Mucosa of gallbladder (tissue), 1 donor: ENCODE results near the gene P4HTM. TPM values are rescaled to one million over a fixed set of nuclear protein-coding genes. Genes with fewer than 3 reads are reported as not detected.

ENCODE experiments used
- DNase-seq: peaks from one replicate; pipeline ENCODE4 v3.0.0-alpha.2; 2020; ENCODE audit warnings: low spot score
- total RNA-seq: library from RNA; stranded (reverse); gene quantifications from one replicate; pipeline ENCODE4 v1.2.1, GENCODE V29; 2021
- donor health status: DM: no; HTN: no; CAD: no.

The P4HTM gene, protein sequence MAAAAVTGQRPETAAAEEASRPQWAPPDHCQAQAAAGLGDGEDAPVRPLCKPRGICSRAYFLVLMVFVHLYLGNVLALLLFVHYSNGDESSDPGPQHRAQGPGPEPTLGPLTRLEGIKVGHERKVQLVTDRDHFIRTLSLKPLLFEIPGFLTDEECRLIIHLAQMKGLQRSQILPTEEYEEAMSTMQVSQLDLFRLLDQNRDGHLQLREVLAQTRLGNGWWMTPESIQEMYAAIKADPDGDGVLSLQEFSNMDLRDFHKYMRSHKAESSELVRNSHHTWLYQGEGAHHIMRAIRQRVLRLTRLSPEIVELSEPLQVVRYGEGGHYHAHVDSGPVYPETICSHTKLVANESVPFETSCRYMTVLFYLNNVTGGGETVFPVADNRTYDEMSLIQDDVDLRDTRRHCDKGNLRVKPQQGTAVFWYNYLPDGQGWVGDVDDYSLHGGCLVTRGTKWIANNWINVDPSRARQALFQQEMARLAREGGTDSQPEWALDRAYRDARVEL
- 104 TPM for total RNA-seq

DNA sequence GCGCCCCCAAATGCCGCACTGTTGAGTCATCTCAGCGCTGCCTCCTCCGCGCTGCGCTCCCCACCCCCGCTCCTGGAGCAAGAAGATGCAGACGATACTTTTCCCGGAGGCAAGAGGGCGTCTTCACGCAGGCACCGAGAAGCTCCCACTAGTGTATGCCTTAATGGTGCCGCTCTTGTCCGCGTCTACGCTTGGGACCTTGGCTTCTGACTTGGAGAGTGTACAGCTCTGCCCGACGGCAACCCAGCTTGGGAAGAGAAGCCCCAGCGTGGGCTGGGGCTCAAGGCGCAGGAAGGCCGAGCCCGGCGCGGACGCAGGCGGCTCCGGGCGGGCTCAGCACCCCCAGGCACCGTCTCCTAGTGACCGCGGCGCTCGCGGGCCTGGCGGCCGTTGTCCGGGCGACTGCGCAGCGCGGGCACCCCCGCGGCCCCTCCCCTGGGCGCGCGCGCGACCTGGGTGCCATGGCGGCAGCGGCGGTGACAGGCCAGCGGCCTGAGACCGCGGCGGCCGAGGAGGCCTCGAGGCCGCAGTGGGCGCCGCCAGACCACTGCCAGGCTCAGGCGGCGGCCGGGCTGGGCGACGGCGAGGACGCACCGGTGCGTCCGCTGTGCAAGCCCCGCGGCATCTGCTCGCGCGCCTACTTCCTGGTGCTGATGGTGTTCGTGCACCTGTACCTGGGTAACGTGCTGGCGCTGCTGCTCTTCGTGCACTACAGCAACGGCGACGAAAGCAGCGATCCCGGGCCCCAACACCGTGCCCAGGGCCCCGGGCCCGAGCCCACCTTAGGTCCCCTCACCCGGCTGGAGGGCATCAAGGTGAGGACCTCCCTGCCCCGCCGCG lies at the start of gene P4HTM:
TSS of gene P4HTM (plus strand) at position 446 of the 840 bp plus-strand sequence. CDS start at position 462, 16 bp downstream.
- peak; percentile 90 for DNase-seq

DNA sequence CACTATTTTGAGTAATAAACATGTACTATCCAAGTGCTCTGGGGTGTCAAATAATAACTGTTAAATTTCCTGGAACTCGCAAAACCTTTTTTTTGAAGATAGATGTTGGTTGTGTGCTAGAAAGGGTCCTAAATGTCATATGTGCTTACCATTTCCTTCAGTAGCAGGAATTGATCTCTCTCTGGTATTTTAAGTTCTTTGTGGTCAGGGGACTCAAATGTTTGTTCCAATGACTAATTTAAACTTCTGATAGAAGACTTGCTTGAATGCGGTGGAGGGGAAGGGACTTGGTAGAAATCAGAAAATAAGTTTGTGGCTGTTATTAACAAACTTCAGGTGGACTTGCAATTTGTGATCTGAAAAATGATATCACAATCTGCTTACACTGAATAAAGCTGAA lies 44.6 kb upstream of the P4HTM start:
- DNase-seq = no peak

DNA sequence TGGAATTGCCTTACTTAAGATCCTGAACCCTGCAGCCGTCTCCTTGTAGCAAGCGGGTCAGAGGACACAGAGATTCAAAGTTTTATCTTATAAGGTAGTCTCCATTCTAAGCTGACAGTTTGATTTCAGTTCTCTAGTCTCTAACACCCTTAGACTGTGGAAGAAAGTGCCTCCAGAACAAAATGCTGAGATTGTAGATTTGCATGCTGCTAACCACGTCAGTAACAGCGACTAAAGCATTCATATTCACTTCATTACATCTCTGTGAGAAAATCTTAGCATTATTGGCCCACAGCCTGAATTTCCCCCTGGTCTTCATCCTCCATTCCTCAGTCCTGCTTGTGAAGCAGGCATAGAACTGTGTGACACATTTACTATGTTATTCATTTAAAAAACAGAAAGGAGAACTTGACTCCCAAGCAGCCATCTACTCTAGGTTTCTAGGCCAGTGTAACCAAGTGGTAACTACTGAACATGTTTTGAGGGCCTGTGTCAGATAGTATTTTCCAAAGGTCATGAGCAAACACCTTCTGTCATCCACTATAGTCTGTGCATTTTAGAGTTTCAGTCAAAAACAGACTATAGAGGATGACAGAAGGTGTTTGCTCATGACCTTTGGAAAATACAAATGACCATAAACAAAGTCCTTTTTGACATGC lies 44.0 kb upstream of the P4HTM start:
- no peak for DNase-seq

DNA sequence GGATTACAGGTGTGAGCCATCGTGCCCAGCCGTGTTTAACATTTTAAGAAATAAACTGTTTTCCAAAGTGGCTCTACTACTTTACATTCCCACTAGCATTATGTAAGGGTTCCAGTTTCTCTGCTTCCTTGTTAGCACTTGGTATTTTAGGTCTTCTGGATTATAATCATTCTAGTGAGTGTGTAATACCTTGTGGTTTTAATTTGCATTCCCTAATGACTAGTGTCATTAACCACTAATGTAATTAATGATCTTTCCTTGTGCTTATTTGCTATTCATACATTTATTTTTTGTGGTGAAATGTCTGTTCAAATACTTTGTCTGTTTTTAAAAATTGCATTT lies 40.7 kb upstream of the P4HTM start:
- no peak for DNase-seq

DNA sequence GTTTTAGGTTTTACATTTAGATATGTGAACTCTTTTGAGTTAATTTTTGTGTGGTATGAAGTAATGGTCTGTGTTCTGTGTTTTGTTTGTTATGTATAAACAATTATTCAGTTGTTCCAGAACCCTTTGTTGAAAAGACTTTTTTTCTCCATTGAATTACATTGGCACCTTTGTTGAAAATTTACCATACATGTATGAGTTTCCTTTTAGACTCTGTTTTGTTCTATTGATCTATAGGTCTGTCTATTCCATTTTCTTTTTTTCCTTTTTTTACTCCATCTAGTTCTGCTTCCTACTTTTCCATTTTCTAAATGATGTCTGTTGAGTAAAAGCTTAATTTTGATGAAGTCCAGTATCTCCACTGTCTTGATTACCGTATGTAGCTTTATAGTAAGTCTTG lies 40.0 kb upstream of the P4HTM start:
- no peak for DNase-seq

DNA sequence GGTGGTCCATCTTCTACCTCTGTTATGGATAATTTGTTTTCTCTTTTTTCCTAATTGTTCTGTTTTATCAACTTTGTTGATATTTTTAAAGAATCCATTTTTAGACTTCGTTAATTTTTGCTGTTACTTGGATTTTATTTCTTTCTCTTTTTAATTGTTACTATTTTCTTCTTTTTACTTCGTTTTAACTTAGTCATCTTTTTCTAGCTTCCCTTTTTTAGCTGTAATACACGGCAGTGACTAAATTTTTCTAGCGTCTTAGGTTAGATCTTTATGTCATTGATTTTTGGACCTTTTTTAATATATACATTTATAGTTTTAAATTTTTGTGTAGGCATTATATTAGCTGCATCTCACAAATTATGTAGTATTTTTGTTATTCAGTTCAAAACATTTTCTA lies 38.3 kb upstream of the P4HTM start:
- no peak for DNase-seq

DNA sequence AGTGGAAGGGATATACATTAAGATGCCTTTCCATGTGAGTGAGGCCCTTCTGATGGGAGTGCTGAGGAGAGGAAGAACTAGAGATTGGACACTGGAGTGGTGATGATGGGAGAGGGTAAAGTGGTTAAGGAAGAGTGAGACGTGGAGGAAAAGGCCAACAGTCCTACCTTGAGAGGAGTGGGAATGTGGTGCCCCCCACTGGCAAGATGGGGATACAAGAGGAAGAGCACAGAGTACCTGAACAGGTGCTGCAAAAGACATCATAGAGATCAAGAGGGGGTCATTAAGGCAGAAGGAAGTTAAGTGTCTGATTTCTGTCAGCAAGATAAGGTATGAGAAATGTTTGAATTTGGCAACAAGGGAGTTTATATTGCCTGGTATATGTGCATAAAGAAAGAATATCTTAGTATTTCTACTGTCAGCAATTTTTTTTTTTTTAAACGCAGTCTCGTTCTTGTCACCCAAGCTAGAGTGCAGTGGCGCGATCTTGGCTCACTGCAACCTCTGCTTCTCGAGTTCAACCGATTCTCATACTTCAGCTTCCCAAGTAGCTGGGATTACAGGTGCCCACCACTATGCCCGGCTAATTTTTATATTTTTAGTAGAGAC lies 37.4 kb upstream of the P4HTM start:
- peak; percentile 14 for DNase-seq

DNA sequence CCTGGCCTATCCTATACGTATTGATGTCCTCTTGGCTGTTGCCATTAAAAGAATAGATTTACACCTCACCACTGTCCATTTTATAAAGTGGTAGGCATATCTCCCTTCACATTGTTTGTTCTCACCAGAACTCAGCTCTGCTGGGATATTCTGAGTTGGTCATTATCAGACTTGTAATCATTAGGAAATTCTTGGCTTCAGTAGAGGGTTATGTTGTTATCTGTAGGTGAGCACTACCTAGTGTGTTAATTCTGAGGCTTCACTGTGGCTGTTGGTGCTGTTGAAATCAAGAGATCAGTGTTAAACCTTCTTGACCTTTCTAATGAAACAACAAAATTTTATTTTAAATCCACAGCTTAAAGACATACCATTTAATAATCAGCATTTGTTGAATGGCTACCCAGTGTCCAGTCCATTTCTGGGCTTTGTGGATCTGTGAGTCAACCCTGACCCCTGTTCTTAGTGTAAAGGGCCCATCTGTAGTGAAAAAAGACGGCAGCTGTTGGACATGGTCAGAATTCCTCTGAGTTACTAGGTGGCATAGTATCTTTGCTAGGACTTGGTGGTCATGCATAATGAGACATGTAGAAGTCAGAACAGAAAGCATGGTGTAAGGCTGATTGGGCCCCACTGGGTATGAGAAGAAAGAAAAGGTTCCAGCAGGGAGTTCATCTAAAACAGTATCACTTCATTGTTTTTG lies 32.9 kb upstream of the P4HTM start:
- no peak for DNase-seq

DNA sequence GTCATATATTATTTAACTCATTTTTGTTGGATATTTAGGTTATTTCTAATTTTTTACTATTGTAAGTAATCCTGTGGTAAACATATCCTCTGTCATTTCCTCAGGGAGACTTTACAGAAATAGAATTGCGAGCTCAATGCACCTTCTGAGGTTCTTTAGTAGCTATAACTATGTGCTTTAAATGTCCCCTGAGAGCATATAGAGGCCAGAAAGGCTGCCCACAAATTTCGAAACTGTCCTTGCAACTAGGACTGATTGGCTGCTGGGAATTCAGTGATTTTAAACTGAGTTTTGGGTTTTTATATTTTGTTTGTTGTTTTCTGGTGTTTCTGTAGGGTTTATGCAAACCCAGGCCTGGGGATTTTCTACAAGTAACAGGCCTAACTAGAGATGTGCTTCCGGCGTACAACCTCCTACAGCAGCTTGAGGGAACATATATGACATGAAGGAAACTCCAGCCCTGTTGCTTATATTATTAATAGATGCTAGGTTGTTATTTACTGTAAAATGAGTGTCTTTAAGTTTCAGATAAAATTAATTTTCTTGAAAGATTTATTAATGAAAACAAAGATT lies 29.1 kb upstream of the P4HTM start:
- DNase-seq = no peak

DNA sequence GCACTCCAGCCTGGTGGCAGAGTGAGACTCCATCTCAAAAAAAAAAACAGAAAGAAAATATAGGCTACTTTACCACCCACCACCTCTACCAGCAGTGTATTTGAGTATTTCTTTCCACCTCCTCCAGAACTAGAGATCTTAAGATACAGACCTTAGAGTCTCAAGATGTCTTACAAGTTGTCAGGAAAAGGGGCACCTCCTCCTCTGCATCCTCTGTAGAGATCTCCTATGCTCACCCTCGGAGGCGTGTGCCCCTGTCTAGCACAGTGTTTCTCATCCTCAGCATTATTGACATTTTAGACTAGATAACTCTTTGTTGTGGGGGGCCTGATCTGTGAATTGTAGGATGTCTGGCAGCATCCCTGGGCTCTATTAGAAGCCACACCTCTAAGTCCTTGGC lies 27.7 kb upstream of the P4HTM start:
- no peak for DNase-seq

DNA sequence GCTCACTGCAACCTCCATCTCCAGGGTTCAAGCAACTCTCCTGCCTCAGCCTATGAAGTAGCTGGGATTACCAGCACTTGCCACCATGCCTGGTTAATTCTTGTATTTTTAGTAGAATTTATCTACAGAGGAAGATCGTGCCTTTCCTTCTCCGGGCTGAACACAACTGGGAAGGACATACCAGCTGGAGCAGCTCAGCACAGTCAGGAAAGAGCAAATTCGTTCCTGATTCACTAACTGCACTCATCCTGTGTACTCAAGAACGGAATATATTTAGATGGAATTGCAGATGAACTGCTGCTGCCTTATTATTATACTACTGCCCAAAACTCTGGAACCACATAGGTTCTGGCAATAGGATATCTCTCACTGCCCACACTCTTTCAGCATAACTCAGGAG lies 27.1 kb upstream of the P4HTM start:
- no peak for DNase-seq

DNA sequence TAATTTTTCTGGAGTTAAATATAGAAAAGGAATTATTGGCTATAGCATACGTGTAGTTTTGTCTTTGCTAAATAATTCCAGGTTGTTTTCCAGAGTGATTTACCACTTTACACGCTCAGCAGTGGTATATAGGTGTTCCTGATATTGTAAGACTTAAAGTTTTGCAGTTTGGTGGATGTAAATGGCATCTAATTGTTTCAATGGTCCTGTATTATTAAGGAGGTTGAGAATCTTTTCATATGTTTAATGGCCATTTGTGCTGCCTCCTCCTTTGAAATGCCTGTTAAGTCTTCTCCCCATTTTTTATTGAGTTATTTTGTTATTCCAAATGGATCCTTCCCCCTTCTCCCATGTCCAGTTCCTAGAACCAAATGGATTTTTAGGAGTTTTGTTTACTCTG lies 26.4 kb upstream of the P4HTM start:
- no peak for DNase-seq

DNA sequence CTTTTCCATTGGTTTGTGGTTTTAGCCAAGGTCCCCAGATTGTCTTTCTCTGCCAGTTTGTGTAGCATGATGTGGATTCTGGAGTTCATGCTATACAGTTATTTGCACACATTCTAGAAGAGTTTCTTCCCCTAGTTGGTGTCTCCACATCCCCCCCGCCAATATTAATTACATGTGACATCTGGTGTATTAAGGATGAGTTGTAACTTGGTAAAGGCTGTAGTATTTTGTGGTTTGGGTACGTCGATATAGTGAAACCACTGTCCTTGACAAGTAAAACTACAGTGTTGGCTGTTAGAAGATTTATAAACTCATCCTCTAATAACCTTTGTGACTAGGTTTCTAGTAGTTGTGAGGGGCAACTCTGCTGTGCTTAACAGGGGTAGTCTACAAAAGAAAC lies 23.7 kb upstream of the P4HTM start:
- no peak for DNase-seq

DNA sequence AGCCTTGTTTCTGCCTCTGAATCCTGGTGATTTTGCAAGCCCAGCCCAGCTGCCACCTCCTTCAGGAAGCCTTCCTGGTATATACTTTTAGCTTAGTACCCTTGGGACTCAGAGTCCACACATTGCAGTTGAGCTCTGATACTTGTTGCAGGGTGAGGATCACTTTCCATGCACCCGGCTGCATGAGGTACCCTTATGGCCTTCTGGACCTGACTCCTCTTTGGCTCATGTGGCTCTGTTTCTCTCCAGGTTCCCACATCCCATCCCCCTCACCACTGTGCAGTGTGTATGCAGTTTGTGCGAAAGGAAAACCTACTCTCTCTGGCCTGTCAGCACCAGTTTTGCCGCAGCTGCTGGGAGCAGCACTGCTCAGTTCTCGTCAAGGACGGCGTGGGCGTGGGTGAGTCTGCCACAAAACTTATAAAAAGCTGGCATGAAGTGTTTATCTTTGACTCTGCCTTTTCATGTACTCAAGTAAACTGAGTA lies 23.1 kb upstream of the P4HTM start:
- DNase-seq = no peak

DNA sequence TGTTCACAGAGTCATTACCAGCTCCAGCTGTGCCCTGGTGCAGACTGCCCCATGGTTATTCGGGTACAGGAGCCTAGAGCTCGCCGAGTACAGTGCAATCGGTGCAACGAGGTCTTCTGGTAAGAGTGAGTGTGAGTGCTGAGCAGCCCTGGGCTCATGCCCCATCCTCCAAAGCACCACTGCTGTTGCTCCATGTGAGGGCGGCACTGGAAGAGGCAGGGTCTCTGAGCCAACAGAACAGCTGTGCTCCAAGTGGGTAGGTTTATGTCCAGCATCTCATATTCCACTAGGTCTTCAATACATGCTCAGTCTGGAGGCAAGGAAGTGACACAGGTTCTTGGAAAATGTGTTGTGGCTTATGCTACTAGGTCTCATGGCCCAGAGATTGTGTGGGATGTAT lies 19.5 kb upstream of the P4HTM start:
- DNase-seq = no peak

DNA sequence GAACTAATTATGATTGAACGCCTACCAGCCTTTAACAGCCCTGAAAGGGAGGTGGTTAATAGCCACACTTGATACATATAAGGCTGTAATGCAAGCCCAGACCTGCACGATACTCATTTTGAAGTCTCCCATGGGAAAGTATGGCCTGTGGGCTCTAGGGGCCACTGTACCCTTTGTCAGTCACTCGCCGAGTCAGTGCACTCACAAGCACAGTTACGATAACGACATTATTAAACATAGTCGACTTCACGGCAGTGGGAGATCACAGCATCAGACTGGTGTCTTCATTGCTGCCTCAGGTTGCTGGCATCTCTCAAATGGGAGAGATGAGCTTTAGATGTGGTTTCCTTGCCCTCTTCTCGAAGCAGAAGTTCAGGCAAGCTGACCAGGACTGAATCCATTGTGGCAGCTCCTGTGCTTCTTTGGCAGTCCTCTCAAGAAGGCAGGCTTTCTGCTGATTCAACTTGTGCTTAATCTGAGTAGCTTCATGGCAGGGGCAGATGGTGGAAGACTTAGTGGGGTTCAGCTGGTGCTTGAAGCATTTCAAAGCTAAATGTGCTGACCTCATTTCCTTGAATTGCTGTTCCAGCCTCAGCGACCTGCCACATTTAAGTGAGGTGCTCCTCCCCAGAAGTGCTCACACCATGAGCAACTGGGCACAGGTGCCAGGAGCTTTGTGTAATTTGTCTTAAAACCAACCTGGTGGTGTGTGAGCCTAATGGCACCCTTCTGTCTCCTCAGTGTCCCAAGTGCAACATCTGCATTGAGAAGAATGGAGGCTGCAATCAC lies 15.8 kb upstream of the P4HTM start:
- no peak for DNase-seq

DNA sequence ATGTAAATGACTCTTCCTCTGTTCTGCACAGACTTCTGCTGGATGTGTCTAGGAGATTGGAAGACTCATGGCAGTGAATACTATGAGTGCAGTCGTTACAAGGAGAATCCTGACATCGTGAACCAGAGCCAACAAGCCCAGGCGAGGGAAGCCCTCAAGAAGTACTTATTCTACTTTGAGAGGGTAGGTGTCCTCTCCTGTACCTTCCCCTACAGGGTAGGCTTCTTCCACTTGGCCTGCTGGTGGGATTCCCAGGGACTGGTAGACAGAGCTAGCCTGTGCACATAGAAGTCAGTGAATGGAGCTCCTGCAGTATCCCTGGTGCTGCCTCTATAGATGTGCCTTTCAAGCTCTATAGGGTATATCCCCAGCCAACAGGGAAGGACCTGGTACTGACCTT lies 10.6 kb upstream of the P4HTM start:
- DNase-seq = no peak

DNA sequence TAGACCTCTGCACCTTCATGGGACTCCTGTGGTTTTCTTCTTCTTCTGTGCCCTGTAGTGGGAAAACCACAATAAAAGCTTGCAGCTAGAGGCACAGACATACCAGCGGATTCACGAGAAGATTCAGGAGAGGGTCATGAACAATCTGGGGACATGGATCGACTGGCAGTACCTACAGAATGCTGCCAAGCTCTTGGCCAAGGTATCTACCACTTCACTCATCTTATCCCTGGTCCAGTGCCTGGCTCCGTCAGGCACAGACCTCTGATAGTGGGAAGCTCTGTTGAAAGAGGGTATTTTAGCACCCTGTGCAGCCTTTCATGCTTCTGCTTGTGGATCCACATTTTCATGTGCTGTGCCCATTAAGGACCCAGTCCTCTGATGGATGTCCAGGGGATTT lies 9.7 kb upstream of the P4HTM start:
- DNase-seq = no peak

DNA sequence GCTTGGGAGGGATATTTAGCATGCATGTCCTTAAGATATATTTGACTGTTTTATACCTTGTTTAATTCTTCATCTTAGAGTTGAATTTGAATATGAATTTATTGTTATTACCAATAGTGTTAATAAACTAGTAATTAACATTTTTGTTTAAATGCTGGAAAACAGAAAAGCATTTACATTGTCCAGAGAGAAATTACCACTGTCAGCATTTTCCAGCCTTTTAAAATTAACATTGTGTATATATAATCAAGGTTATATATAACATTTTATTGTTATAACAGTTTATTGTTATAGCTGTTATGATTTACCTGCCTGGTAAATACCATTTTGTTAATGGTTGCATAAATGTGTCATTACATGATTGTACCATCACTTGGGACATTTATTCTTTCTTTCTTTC lies 8.0 kb upstream of the P4HTM start:
- no peak for DNase-seq

DNA sequence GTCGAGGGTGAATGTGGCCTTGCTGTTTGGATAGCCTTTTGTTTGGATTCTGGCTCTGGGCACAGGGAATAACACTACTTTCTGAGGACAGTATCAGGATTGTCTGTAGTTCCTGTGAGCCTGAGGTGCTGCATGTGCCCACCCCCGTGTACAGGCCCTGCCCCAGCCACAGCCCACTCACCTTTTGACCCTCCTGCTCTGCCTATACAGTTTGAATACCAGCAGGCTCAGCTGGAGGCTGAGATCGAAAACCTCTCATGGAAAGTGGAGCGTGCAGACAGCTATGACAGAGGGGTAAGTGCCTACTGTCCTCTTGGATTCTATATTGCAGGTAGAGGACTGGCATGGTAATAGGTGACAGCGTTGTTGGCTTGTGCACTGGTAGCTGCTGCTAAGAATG lies 7.4 kb upstream of the P4HTM start:
- no peak for DNase-seq
